HepG2 (cell line): Measurements from ENCODE around the gene CUL9. TPM values are rescaled to one million over a fixed set of nuclear protein-coding genes. Genes with fewer than 3 reads are reported as not detected.

Experiments
- ARID2 ChIP-seq: sonication (generic); formaldehyde crosslinking; IDR thresholded peaks from 2 replicates; pipeline ENCODE4 v1.8.1; 2022; ENCODE audit warnings: mild to moderate bottlenecking, missing genetic modification reagents, borderline replicate concordance
- ELF1 ChIP-seq: sonication (generic); formaldehyde crosslinking; IDR thresholded peaks from 2 replicates; pipeline ENCODE4 v1.4.0; 2020; ENCODE audit warnings: missing genetic modification reagents
- KLF13 ChIP-seq: sonication (generic); formaldehyde crosslinking; IDR thresholded peaks from 2 replicates; pipeline ENCODE4 v1.4.0; 2020; ENCODE audit warnings: mild to moderate bottlenecking, missing genetic modification reagents
- MXI1 ChIP-seq: IDR thresholded peaks from 3 replicates; pipeline ENCODE4 v1.6.1; 2012; ENCODE audit warnings: low read depth, low read length, inconsistent platforms, borderline replicate concordance
- NFYC ChIP-seq: IDR thresholded peaks from 2 replicates; pipeline ENCODE4 v1.6.1; 2016; ENCODE audit warnings: missing genetic modification reagents, missing compliant biosample characterization
- NPAS2 ChIP-seq: sonication (generic); formaldehyde crosslinking; IDR thresholded peaks from 2 replicates; pipeline ENCODE4 v1.8.0; 2022; ENCODE audit warnings: mild to moderate bottlenecking, missing genetic modification reagents, borderline replicate concordance
- NR2F2 ChIP-seq: IDR thresholded peaks from 2 replicates; pipeline ENCODE4 v1.6.1; 2012; ENCODE audit warnings: low read depth, inconsistent platforms, borderline replicate concordance
- RBM22 ChIP-seq: fragments of 200-400 bp; formaldehyde crosslinking; optimal IDR thresholded peaks from 2 replicates; pipeline ENCODE3; 2017; ENCODE audit warnings: mild to moderate bottlenecking, low read length, moderate library complexity
- SP4 ChIP-seq: sonication (generic); formaldehyde crosslinking; IDR thresholded peaks from 2 replicates; pipeline ENCODE4 v1.8.1; 2023; ENCODE audit warnings: mild to moderate bottlenecking, missing genetic modification reagents
- SRSF4 ChIP-seq: fragments of 200-400 bp; formaldehyde crosslinking; IDR thresholded peaks from one replicate; pipeline ENCODE4 v1.6.1; 2018; ENCODE audit warnings: mild to moderate bottlenecking, low read depth, low read length, moderate library complexity; ENCODE audit not compliant: poor library complexity, severe bottlenecking
- ZNF180 ChIP-seq: sonication (generic); formaldehyde crosslinking; IDR thresholded peaks from 2 replicates; pipeline ENCODE4 v1.4.0; 2020; ENCODE audit warnings: low read depth, missing genetic modification reagents, borderline replicate concordance
- ZNF234 ChIP-seq: sonication (generic); formaldehyde crosslinking; conservative IDR thresholded peaks from 2 replicates; pipeline ENCODE4 v1.5.1; 2020; ENCODE audit warnings: mild to moderate bottlenecking, missing genetic modification reagents
- ZNF260 ChIP-seq: sonication (generic); formaldehyde crosslinking; IDR thresholded peaks from 2 replicates; pipeline ENCODE4 v1.4.0; 2020; ENCODE audit warnings: missing genetic modification reagents, low read depth, mild to moderate bottlenecking, borderline replicate concordance
- ZNF292 ChIP-seq: sonication (generic); formaldehyde crosslinking; IDR thresholded peaks from 2 replicates; pipeline ENCODE4 v1.8.1; 2022; ENCODE audit warnings: mild to moderate bottlenecking, low read depth, missing genetic modification reagents, borderline replicate concordance
- ZNF674 ChIP-seq: sonication (generic); formaldehyde crosslinking; IDR thresholded peaks from 2 replicates; pipeline ENCODE4 v1.5.0; 2020; ENCODE audit warnings: low read depth, mild to moderate bottlenecking, missing genetic modification reagents
- ZNF713 ChIP-seq: sonication (generic); formaldehyde crosslinking; IDR thresholded peaks from 2 replicates; pipeline ENCODE4 v1.4.0; 2020; ENCODE audit warnings: mild to moderate bottlenecking, missing genetic modification reagents
- polyA plus RNA-seq, 8 experiments: library from polyadenylated mRNA; depleted of rRNA in 3 of 8; stranded (reverse) in 7 of 8; unstranded in 1 of 8; fragments of >200 nt; fragmentation: Illumina TruSeq in 4 of 8; extraction: Trizol in 4 of 8; gene quantifications; 2 replicates each; pipeline versions ENCODE4 v1.2.1 to v1.2.3, GENCODE V29; 2011 to 2016; ENCODE audit warnings: low read depth in 4 of 8, missing spikeins in 1 of 8, mixed read lengths in 1 of 8; ENCODE audit not compliant: insufficient read depth in 1 of 8
- total RNA-seq, 5 experiments: library from RNA; depleted of rRNA; stranded (reverse); fragments of >200 nt; fragmentation: Illumina TruSeq; extraction: Trizol; gene quantifications; 2 replicates each; pipeline ENCODE4 v1.2.3, GENCODE V29; 2016; ENCODE audit warnings: low read depth in 1 of 5
- TF ChIP-seq, protein P1 (sequence below): sonication (generic); formaldehyde crosslinking; IDR thresholded peaks from 2 replicates; pipeline ENCODE4 v1.4.0; 2020; ENCODE audit warnings: missing genetic modification reagents, borderline replicate concordance
- TF ChIP-seq, protein P2 (sequence below): sonication (generic); formaldehyde crosslinking; IDR thresholded peaks from 2 replicates; pipeline ENCODE4 v1.4.0; 2020; ENCODE audit warnings: mild to moderate bottlenecking, missing genetic modification reagents
- TF ChIP-seq, protein P3 (sequence below): sonication (generic); formaldehyde crosslinking; IDR thresholded peaks from 2 replicates; pipeline ENCODE4 v1.5.0; 2020; ENCODE audit warnings: missing genetic modification reagents
- TF ChIP-seq, protein P4 (sequence below): IDR thresholded peaks from 2 replicates; pipeline ENCODE4 v1.6.1; 2016; ENCODE audit warnings: missing compliant biosample characterization, missing genetic modification reagents, borderline replicate concordance
- TF ChIP-seq, protein P5 (sequence below): sonication (generic); formaldehyde crosslinking; IDR thresholded peaks from 2 replicates; pipeline ENCODE4 v1.4.0; 2020; ENCODE audit warnings: missing genetic modification reagents, low read depth, mild to moderate bottlenecking, borderline replicate concordance

Gene CUL9
- total and polyA plus RNA-seq, 2 of the 13 experiments (the other 11 are each of a cell fraction or from before 2014, with no cell fraction given), result 11.4 to 13.7 TPM

DNA sequence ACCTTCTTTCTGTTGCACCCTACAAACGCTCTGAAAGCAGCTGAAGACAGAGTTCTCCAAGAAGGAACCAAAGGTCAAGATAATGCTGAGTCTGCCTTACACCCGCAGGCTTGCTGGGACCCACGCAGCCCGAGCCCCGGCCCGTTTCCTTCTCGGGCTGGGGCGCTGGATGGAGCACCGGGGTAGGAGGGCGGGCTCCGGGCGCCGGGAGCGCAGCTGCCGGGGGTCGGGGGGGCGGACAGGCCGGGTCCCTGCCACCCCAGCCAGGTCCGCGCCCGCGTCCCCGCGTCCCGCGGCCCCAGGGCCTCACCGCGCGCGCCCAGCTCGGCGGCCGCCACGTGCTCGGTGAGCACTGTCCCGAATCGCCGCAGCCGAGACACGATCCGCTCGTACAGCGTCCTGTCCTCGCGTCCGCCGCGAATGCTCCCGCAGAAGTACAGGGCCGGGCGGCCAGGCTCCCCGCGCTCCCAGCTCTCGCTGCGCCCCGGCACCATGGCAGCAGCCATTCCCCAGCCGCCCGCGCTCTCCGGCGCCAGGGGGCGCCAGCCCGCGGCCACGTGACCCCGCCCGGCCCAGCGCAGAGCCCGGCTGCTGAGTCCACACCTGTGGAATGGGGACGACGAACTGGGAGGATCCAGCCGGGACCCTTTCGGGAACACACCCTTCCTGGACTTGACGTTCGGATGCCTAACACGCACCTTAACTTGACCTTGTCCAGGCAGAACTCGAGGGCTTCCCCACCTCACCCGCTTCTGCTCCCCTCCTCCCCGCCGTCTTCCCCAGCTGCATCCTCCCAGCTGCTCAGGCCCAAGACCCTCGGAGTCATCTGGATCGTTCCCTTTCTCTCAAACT lies 47.2 kb downstream of the CUL9 start, which contains the start of gene DNPH1 (continued):
- TF ChIP-seq ZNF260 (CRISPR knock-in tag), result no peak
- TF ChIP-seq ELF1 (CRISPR knock-in tag), result no peak
- TF ChIP-seq, protein P1, sequence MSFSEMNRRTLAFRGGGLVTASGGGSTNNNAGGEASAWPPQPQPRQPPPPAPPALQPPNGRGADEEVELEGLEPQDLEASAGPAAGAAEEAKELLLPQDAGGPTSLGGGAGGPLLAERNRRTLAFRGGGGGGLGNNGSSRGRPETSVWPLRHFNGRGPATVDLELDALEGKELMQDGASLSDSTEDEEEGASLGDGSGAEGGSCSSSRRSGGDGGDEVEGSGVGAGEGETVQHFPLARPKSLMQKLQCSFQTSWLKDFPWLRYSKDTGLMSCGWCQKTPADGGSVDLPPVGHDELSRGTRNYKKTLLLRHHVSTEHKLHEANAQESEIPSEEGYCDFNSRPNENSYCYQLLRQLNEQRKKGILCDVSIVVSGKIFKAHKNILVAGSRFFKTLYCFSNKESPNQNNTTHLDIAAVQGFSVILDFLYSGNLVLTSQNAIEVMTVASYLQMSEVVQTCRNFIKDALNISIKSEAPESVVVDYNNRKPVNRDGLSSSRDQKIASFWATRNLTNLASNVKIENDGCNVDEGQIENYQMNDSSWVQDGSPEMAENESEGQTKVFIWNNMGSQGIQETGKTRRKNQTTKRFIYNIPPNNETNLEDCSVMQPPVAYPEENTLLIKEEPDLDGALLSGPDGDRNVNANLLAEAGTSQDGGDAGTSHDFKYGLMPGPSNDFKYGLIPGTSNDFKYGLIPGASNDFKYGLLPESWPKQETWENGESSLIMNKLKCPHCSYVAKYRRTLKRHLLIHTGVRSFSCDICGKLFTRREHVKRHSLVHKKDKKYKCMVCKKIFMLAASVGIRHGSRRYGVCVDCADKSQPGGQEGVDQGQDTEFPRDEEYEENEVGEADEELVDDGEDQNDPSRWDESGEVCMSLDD (CRISPR knock-in tag), result peak; percentile 88
- peak; percentile 81; the same call in 1 of the 2 replicates for TF ChIP-seq KLF13 (CRISPR knock-in tag)
- peak; percentile 82 for TF ChIP-seq SP4 (CRISPR knock-in tag)
- TF ChIP-seq SRSF4, result no peak
- TF ChIP-seq MXI1, result peak; percentile 87; the same call in 1 of the 3 replicates
- TF ChIP-seq ZNF713, result no peak; the same call in 1 of the 2 replicates
- peak; percentile 44; the same call in 1 of the 2 replicates for TF ChIP-seq ZNF292
- peak; percentile 96 for TF ChIP-seq ARID2 (CRISPR knock-in tag)
- TF ChIP-seq, protein P2, sequence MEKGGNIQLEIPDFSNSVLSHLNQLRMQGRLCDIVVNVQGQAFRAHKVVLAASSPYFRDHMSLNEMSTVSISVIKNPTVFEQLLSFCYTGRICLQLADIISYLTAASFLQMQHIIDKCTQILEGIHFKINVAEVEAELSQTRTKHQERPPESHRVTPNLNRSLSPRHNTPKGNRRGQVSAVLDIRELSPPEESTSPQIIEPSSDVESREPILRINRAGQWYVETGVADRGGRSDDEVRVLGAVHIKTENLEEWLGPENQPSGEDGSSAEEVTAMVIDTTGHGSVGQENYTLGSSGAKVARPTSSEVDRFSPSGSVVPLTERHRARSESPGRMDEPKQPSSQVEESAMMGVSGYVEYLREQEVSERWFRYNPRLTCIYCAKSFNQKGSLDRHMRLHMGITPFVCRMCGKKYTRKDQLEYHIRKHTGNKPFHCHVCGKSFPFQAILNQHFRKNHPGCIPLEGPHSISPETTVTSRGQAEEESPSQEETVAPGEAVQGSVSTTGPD (CRISPR knock-in tag), result no peak
- TF ChIP-seq ZNF674 (CRISPR knock-in tag), result no peak; the same call in 1 of the 2 replicates
- TF ChIP-seq, protein P3, sequence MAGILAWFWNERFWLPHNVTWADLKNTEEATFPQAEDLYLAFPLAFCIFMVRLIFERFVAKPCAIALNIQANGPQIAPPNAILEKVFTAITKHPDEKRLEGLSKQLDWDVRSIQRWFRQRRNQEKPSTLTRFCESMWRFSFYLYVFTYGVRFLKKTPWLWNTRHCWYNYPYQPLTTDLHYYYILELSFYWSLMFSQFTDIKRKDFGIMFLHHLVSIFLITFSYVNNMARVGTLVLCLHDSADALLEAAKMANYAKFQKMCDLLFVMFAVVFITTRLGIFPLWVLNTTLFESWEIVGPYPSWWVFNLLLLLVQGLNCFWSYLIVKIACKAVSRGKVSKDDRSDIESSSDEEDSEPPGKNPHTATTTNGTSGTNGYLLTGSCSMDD, result no peak
- TF ChIP-seq NR2F2, result peak; percentile 37; the same call in 1 of the 2 replicates
- peak; percentile 92 for TF ChIP-seq ZNF234 (CRISPR knock-in tag)
- TF ChIP-seq, protein P4, sequence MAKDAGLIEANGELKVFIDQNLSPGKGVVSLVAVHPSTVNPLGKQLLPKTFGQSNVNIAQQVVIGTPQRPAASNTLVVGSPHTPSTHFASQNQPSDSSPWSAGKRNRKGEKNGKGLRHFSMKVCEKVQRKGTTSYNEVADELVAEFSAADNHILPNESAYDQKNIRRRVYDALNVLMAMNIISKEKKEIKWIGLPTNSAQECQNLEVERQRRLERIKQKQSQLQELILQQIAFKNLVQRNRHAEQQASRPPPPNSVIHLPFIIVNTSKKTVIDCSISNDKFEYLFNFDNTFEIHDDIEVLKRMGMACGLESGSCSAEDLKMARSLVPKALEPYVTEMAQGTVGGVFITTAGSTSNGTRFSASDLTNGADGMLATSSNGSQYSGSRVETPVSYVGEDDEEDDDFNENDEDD (CRISPR knock-in tag), result peak; percentile 94
- TF ChIP-seq, protein P5, sequence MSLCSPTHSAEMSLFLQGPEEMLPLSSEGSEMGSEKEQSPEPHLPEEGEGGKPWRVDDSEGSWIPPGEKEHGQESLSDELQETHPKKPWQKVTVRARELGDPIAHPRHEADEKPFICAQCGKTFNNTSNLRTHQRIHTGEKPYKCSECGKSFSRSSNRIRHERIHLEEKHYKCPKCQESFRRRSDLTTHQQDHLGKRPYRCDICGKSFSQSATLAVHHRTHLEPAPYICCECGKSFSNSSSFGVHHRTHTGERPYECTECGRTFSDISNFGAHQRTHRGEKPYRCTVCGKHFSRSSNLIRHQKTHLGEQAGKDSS (CRISPR knock-in tag), result peak; percentile 86
- TF ChIP-seq ZNF180 (CRISPR knock-in tag), result no peak
- no peak for TF ChIP-seq RBM22
- TF ChIP-seq NFYC (CRISPR knock-in tag), result peak; percentile 28; the same call in 1 of the 2 replicates
- no peak for TF ChIP-seq NPAS2 (CRISPR knock-in tag)
